Heart left ventricle (tissue), 16 donors: ENCODE results near the gene CACNB4. TPM values are rescaled to one million over a fixed set of nuclear protein-coding genes. Genes with fewer than 3 reads are reported as not detected.
A peak's percentile ranks its signal among the peaks of the same experiment; 100 is the strongest.

Source experiments
- ATAC-seq, 4 donors: fragments of 200-7000 bp; cut with Tn5 transposase; one replicate each; pipeline ENCODE4 v1.9.1; 2020 to 2022; ENCODE audit warnings: moderate library complexity in 4 of 4, mild to moderate bottlenecking in 3 of 4, moderate number of reproducible peaks in 1 of 4
- DNase-seq, 5 donors: peaks; one replicate each; pipeline ENCODE4 v3.0.0-alpha.2; 2020
- H3K27ac ChIP-seq, 12 donors: fragments of 200-600 bp; sonication (generic) in 4 of 12; one replicate each; pipeline versions ENCODE4 v1.5.0 to v1.8.0; 2016 to 2022; ENCODE audit warnings: mild to moderate bottlenecking in 2 of 12
- H3K27me3 ChIP-seq, 9 donors: fragments of 200-600 bp; sonication (generic) in 2 of 9; one replicate each; pipeline versions ENCODE4 v1.5.1 to v1.8.0; 2016 to 2022; ENCODE audit warnings: mild to moderate bottlenecking in 3 of 9
- H3K36me3 ChIP-seq, 9 donors: fragments of 200-600 bp; sonication (generic) in 2 of 9; one replicate each; pipeline versions ENCODE4 v1.5.0 to v1.8.0; 2018 to 2022; ENCODE audit warnings: mild to moderate bottlenecking in 2 of 9
- H3K4me1 ChIP-seq, 12 donors: fragments of 200-600 bp; sonication (generic) in 4 of 12; one replicate each; pipeline versions ENCODE4 v1.5.0 to v1.8.0; 2016 to 2022; ENCODE audit warnings: mild to moderate bottlenecking in 3 of 12
- H3K4me3 ChIP-seq, 12 donors: fragments of 200-600 bp; sonication (generic) in 4 of 12; one replicate each; pipeline versions ENCODE4 v1.5.0 to v1.8.0; 2017 to 2022; ENCODE audit warnings: mild to moderate bottlenecking in 9 of 12, moderate library complexity in 4 of 12
- H3K9me3 ChIP-seq, 12 donors: fragments of 200-600 bp; sonication (generic) in 4 of 12; one replicate each; pipeline versions ENCODE4 v1.5.0 to v1.8.0; 2016 to 2022; ENCODE audit warnings: mild to moderate bottlenecking in 1 of 12
- POLR2A ChIP-seq, 2 donors: fragments of 450-650 bp; IDR thresholded peaks; one replicate each; pipeline ENCODE4 v1.6.1; 2017; ENCODE audit warnings: antibody characterized with exemption in 2 of 2, mild to moderate bottlenecking in 2 of 2, moderate library complexity in 2 of 2
- WGBS, 4 donors: extraction: QIAGEN DNeasy Blood & Tissue Kit in 2 of 4; methylation state at CpG; one replicate each; pipeline versions ENCODE4 v1.1.5 to v1.1.7; 2013 to 2018; 5-methylcytosine and 5-hydroxymethylcytosine counted together
- intact Hi-C, 10 donors: fragments of 100-400 bp; cut with DNase I; formaldehyde crosslinking; loops; one replicate each; pipeline versions ENCODE4 v1.11.1 to v1.14.2; 2022
- polyA plus RNA-seq, 2 donors: library from polyadenylated mRNA; stranded (reverse); fragments of 200-250 nt; gene quantifications; one replicate each; pipeline ENCODE4 v1.2.3, GENCODE V29; 2013
- total RNA-seq, 9 donors: library from RNA; depleted of rRNA in 2 of 9; stranded (reverse); fragments of >200 nt in 2 of 9; fragmentation: NEBNext Ultra II Directional in 3 of 9; extraction: Animal tissue kit (Norgen Biotek cat#: 25700) in 3 of 9; gene quantifications; one replicate each; pipeline versions ENCODE4 v1.1.0 to v1.2.4, GENCODE V29; 2016 to 2023
- TF ChIP-seq, protein P1 (sequence below), 12 donors: fragments of 200-600 bp; sonication (generic) in 4 of 12; IDR thresholded peaks; one replicate each; pipeline versions ENCODE4 v1.5.0 to v1.8.0; 2018 to 2022; ENCODE audit warnings: antibody characterized with exemption in 12 of 12, mild to moderate bottlenecking in 5 of 12
- donor health status: ischemic (EF 13 %, LVEDD 7.1; RV severe dilation, severe dysfunction).
- donor health status: healthy with polysubstance abuse.
- donor health status: DM: no; HTN: yes; CAD: no.
- donor health status: DM: no; HTN: no; CAD: no.
- donor health status: ischemic (EF 25% LVEDD 6.9; RV normal size, moderate dysfunction).
- donor health status: ischemic (EF 25% LVEDD 5.7; RV mildly dilated, moderate dysfunction).
- donor health status: healthy.
- donor health status: DM: yes; HTN: yes; CAD: no.
- donor health status: ischemic (EF 35%, LVEDD 5.7; RV mildly dilated, moderate dysfunction).
- donor health status: nonischemic (EF 11% LVEDD 7.7; RV severe dilation, severe dysfunction).
- donor health status: DM: yes; HTN: yes; CAD: no.
- donor health status: PGD.
- donor health status: ischemic (EF 29% LVEDD 5.4; RV normal size, mild dysfunction).
- donor health status: nonischemic (EF 23%, LVEDD 6.1; RV moderate dilation, normal function).

The CACNB4 gene
- total and polyA plus RNA-seq, 11 donors, result 0.03 to 1.5 (median 0.39) TPM

DNA sequence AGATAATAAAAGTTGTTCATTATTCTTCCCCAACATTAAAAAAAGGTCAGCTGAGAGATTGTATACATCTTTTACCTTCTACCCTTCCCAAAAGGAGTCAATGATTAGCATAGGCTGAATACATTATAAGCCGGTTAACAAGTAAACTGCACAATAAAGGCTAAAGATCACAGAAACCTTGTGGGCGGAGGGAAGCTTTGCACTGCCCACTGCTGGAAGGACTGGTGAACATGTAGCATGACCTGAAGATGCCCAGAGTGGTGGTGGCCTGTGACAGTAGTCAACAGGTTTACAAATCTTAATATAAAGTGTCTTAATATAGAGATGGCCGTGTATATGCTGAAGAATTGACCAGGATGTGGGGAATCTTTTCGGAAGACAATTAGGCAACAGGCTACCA lies 306.3 kb downstream of the CACNB4 start:
- WGBS, 4 donors, result 96 to 100% (median 97%) methylated on average over 4 of the region's 4 CpGs
- intact Hi-C loops, result loop anchor here in 1 of 10 donors (10.0 kb wide), 1 partner anchor 168 kb away; no protein-coding TSS in a partner anchor
- H3K4me3 ChIP-seq, result no peak overlapping the region
- DNase-seq (no peak), ATAC-seq (no peak)
- no peaks in the 10 kb centered on the region for H3K27me3 ChIP-seq
- peaks cover 0 to 10% (median 0%) of the 10 kb centered on the region in 12 donors for H3K4me1 ChIP-seq
- no peak overlapping the region for H3K27ac ChIP-seq
- H3K36me3 ChIP-seq, result peaks cover 0 to 44% (median 18%) of the 10 kb centered on the region in 9 donors
- H3K9me3 ChIP-seq, result peaks cover 0 to 7% (median 0%) of the 10 kb centered on the region in 12 donors
- TF ChIP-seq, protein P1, sequence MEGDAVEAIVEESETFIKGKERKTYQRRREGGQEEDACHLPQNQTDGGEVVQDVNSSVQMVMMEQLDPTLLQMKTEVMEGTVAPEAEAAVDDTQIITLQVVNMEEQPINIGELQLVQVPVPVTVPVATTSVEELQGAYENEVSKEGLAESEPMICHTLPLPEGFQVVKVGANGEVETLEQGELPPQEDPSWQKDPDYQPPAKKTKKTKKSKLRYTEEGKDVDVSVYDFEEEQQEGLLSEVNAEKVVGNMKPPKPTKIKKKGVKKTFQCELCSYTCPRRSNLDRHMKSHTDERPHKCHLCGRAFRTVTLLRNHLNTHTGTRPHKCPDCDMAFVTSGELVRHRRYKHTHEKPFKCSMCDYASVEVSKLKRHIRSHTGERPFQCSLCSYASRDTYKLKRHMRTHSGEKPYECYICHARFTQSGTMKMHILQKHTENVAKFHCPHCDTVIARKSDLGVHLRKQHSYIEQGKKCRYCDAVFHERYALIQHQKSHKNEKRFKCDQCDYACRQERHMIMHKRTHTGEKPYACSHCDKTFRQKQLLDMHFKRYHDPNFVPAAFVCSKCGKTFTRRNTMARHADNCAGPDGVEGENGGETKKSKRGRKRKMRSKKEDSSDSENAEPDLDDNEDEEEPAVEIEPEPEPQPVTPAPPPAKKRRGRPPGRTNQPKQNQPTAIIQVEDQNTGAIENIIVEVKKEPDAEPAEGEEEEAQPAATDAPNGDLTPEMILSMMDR (IDR thresholded peaks at IDR 0.05), result peak in 1 of 12 donors; percentile 11
- no peak for TF ChIP-seq POLR2A (IDR thresholded peaks at IDR 0.05)

DNA sequence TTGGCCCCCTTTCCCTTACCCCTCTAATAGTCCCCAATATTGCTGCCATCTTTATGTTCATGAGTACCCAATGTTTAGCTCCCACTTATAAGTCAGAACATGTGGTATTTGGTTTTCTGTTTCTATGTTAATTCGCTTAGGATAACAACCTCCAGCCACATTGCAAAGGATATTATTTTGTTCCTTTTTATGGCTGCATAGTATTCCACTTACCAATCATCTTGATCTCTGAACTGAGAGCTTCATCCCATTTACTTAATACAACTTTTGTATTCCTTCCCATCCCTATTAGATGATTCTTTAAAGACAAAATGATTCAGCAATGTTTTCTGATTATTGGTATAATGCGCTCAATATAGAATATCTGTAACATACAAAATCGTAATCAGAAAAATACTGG lies 307.3 kb downstream of the CACNB4 start:
- H3K36me3 ChIP-seq, result peaks cover 0 to 44% (median 20%) of the 10 kb centered on the region in 9 donors
- no peak for TF ChIP-seq POLR2A (IDR thresholded peaks at IDR 0.05)
- TF ChIP-seq, protein P1 (IDR thresholded peaks at IDR 0.05), result no peak
- no peak for DNase-seq
- H3K4me1 ChIP-seq, result peaks cover 0 to 3% (median 0%) of the 10 kb centered on the region in 12 donors
- 96 to 98% (median 98%) methylated on average over 3 of the region's 3 CpGs for WGBS, 4 donors
- H3K4me3 ChIP-seq, result no peak overlapping the region
- ATAC-seq, result no peak
- H3K9me3 ChIP-seq, result peaks cover 0 to 7% (median 0%) of the 10 kb centered on the region in 12 donors
- H3K27me3 ChIP-seq, result no peaks in the 10 kb centered on the region
- intact Hi-C loops, result loop anchor here in 1 of 10 donors (10.0 kb wide), 1 partner anchor 167 kb away; no protein-coding TSS in a partner anchor
- no peak overlapping the region for H3K27ac ChIP-seq

DNA sequence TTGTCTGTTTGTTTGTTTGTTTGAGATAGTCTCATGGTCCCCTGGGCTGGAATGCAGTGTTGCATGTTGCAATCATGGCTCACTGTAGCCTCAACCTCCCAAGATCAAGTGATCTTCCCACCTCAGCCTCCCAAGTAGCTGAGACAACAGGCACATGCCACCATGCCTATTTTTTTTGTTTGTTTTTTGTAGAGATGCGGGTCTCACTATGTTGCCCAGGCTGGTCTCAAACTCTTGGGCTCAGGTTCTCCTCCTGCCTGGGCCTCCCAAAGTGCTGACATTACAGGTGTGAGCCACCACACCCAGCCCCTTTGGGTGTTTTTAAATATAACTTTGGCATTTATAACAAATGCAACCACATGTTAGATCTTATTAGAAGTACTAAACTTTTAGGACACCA lies 308.2 kb downstream of the CACNB4 start:
- H3K4me3 ChIP-seq, result no peak overlapping the region
- no peak for DNase-seq
- no peak overlapping the region for H3K27ac ChIP-seq
- peaks cover 0 to 47% (median 27%) of the 10 kb centered on the region in 9 donors for H3K36me3 ChIP-seq
- 91 to 100% (median 95%) methylated on average over 1 of the region's 1 CpG for WGBS, 4 donors
- intact Hi-C loops, result loop anchor here in 1 of 10 donors (10.0 kb wide), 1 partner anchor 166 kb away; no protein-coding TSS in a partner anchor
- no peak for ATAC-seq
- TF ChIP-seq, protein P1 (IDR thresholded peaks at IDR 0.05), result no peak
- TF ChIP-seq POLR2A (IDR thresholded peaks at IDR 0.05), result no peak
- no peaks in the 10 kb centered on the region for H3K27me3 ChIP-seq
- no peaks in the 10 kb centered on the region for H3K4me1 ChIP-seq
- peaks cover 0 to 7% (median 0%) of the 10 kb centered on the region in 12 donors for H3K9me3 ChIP-seq

DNA sequence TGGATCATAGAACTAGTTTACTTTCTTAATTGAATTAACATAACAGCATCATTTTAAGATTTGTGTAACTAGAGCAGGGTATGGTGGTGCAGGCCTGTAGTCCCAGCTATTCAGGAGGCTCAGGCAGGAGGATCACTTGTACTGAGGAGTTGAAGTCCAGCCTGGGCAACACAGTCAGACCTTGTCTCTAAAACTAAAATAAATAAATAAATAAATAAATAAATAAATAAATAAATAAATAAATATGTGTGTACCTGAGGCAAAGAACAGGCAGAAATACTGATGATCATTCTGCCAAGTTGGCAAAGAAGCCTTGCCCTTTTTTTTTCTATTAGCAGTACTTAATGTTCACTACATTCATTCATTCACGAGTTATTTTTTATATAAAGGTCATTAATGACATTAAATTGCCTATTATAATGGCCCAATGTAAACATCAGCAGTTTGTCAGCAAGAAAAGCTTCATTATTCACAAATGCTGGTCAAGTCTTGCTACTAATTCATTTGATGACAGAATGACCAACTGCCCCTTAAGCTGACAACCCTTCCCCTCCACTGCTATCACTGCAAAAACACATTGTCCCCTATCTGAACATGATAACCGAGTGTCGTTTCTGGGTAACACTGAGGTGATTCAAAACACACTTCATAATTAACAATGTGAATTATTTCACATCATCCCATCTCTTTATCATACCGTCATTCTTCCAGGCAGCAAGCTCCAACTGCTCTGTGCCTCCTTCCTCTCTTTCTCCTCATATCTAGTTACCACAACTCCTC lies 309.6 kb downstream of the CACNB4 start:
- no peak for DNase-seq
- Histone ChIP-seq H3K4me3 (no peak overlapping the region), H3K27ac (no peak overlapping the region), H3K4me1 (no peaks in the 10 kb centered on the region), H3K27me3 (no peaks in the 10 kb centered on the region), H3K9me3 (peaks cover 0 to 7% (median 0%) of the 10 kb centered on the region in 12 donors), H3K36me3 (peaks cover 0 to 58% (median 33%) of the 10 kb centered on the region in 9 donors)
- intact Hi-C loops, result no loop called here
- 70 to 80% (median 77%) methylated on average over 4 of the region's 4 CpGs for WGBS, 4 donors
- no peak for ATAC-seq
- TF ChIP-seq, protein P1 (IDR thresholded peaks at IDR 0.05), result no peak
- TF ChIP-seq POLR2A (IDR thresholded peaks at IDR 0.05), result no peak
